Upper lobe of left lung (tissue), 4 donors: ENCODE measurements around the gene RFX1.

Experiments used
- EP300 ChIP-seq, 4 donors: sonication (generic); formaldehyde crosslinking; IDR thresholded peaks; one replicate each; pipeline ENCODE4 v1.5.1; 2017; ENCODE audit warnings: antibody characterized with exemption in 4 of 4, control low read depth in 2 of 4
- POLR2AphosphoS5 ChIP-seq, 2 donors: sonication (generic); formaldehyde crosslinking; IDR thresholded peaks; one replicate each; pipeline ENCODE4 v1.5.1; 2017; ENCODE audit warnings: antibody characterized with exemption in 2 of 2
- TF ChIP-seq, protein P1 (sequence below), 6 experiments: fragments of 450-650 bp in 4 of 6; fragments of 200-600 bp in 2 of 6; sonication (generic) in 2 of 6; IDR thresholded peaks; one replicate each; pipeline ENCODE4 v1.5.1; 2016 to 2019; ENCODE audit warnings: antibody characterized with exemption in 6 of 6

DNA sequence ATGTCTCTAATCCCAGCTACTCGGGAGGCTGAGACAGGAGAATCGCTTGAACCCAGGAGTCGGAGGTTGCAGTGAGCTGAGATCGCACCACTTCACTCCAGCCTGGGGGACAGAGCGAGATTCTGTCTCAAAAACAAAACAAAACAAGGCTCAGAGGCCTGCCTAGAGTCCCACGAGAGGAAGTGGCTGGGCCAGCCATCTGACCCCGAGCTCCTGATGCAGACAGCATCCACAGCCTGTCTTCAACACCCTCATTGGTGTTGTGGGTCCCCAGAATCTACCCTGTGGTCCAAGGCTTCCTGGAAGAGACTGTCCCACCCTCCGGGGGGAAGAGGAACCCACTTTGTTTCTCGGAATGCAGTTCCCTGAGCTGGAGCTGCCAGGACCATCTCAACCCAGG lies 24.7 kb downstream of the RFX1 start:
- TF ChIP-seq, protein P1, sequence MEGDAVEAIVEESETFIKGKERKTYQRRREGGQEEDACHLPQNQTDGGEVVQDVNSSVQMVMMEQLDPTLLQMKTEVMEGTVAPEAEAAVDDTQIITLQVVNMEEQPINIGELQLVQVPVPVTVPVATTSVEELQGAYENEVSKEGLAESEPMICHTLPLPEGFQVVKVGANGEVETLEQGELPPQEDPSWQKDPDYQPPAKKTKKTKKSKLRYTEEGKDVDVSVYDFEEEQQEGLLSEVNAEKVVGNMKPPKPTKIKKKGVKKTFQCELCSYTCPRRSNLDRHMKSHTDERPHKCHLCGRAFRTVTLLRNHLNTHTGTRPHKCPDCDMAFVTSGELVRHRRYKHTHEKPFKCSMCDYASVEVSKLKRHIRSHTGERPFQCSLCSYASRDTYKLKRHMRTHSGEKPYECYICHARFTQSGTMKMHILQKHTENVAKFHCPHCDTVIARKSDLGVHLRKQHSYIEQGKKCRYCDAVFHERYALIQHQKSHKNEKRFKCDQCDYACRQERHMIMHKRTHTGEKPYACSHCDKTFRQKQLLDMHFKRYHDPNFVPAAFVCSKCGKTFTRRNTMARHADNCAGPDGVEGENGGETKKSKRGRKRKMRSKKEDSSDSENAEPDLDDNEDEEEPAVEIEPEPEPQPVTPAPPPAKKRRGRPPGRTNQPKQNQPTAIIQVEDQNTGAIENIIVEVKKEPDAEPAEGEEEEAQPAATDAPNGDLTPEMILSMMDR (IDR thresholded peaks at IDR 0.05), result no peak
- no peak for TF ChIP-seq EP300 (IDR thresholded peaks at IDR 0.05)
- no peak for TF ChIP-seq POLR2AphosphoS5 (IDR thresholded peaks at IDR 0.05)
